Measurements from ENCODE around the gene ZBTB7C. TPM values are rescaled to one million over a fixed set of nuclear protein-coding genes. Genes with fewer than 3 reads are reported as not detected.

ZBTB7C gene
- total RNA-seq, 4 donors from 2014 or later: 26.0 to 50.6 (median 46.2) TPM

DNA sequence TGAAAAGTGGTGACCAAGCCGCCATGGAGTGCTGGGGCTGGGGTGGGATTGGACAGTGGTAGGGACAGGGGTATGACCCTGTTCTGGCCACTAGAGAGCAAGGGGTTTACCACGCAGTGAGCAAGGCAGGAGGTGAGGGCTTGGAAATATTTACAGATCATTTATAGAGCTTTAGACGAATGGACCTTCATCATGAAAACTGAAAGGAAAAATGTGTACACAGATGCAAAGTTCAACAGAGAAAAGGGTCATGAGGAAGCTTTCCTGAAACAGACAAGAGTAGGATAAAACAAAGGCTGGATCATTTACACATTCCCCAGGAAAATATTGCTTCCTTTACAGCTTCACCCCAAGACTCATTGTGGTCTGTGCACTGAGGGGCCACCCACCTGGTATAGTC is 348.2 kb downstream of the ZBTB7C start:
- no peaks in the 10 kb centered on the region for H3K36me3 ChIP-seq
- no peak overlapping the region for H3K27ac ChIP-seq
- H3K27me3 ChIP-seq: no peaks in the 10 kb centered on the region
- TF ChIP-seq, protein P1, sequence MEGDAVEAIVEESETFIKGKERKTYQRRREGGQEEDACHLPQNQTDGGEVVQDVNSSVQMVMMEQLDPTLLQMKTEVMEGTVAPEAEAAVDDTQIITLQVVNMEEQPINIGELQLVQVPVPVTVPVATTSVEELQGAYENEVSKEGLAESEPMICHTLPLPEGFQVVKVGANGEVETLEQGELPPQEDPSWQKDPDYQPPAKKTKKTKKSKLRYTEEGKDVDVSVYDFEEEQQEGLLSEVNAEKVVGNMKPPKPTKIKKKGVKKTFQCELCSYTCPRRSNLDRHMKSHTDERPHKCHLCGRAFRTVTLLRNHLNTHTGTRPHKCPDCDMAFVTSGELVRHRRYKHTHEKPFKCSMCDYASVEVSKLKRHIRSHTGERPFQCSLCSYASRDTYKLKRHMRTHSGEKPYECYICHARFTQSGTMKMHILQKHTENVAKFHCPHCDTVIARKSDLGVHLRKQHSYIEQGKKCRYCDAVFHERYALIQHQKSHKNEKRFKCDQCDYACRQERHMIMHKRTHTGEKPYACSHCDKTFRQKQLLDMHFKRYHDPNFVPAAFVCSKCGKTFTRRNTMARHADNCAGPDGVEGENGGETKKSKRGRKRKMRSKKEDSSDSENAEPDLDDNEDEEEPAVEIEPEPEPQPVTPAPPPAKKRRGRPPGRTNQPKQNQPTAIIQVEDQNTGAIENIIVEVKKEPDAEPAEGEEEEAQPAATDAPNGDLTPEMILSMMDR (IDR thresholded peaks at IDR 0.05): no peak
- TF ChIP-seq POLR2AphosphoS5 (IDR thresholded peaks at IDR 0.05) (no peak), EP300 (IDR thresholded peaks at IDR 0.05) (no peak), POLR2A (IDR thresholded peaks at IDR 0.05) (no peak)
- H3K4me1 ChIP-seq: peaks cover 51% of the 10 kb centered on the region
- WGBS: 79% methylated on average over 3 of the region's 3 CpGs
- H3K9me3 ChIP-seq: no peaks in the 10 kb centered on the region
- no peak overlapping the region for H3K4me3 ChIP-seq
- no peak for DNase-seq (ENCODE audit: low spot score in 2 of 2)

DNA sequence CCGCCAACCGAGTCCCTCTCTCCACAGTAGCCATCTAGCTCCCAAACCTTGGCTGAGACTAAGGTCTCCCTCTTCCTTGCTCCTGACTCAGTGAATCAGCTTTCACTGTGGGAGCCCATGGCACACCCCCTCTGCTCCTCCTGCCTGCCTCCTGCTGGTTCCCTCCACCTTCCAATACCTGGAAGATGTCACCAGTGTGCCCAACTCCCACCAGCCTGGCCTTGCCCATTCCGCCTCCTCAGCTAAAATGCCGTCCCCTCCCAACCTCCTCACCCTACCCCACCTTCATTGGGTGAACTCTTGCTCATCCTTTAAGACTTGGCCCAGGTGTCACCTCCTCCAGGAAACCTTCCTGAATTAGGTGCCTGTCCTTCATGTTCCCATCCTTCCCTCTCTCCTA is 348.8 kb downstream of the ZBTB7C start:
- Histone ChIP-seq H3K36me3 (no peaks in the 10 kb centered on the region), H3K4me3 (no peak overlapping the region), H3K9me3 (no peaks in the 10 kb centered on the region), H3K27ac (no peak overlapping the region), H3K4me1 (peaks cover 44% of the 10 kb centered on the region), H3K27me3 (no peaks in the 10 kb centered on the region)
- no peak for DNase-seq (ENCODE audit: low spot score in 2 of 2)
- WGBS: 87% methylated on average over 4 of the region's 4 CpGs
- TF ChIP-seq, protein P1 (IDR thresholded peaks at IDR 0.05): no peak
- no peak for TF ChIP-seq POLR2AphosphoS5 (IDR thresholded peaks at IDR 0.05)
- TF ChIP-seq EP300 (IDR thresholded peaks at IDR 0.05): no peak
- TF ChIP-seq POLR2A (IDR thresholded peaks at IDR 0.05): no peak

DNA sequence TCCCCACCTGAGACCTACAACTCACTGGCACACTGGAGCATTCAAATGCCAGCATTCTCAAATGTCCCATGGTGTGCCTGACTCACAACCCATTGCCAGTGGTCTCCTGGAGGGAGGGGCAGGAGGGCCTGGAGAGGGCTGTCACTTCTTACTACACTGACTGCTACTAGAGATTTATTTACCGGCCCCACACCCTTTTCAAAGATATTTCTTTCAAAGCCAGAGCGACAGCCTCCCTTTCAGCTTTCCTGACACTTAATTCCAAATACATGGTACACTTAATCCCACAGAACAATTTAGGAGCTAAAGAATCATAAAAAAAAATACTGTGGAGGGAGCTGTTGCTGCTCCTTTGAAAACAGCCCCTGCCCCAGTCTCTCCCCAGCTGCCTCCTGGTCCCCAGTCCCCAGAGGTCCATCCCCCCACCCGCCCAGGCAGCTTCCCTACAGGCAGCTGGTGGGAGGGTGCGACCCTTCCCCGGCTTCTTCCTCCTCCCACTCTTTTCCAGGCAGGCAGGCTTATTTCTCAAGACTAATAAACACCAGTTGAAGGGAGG is 349.6 kb downstream of the ZBTB7C start:
- H3K9me3 ChIP-seq: no peaks in the 10 kb centered on the region
- DNase-seq (ENCODE audit: low spot score in 2 of 2): no peak
- WGBS: 31% methylated on average over 5 of the region's 5 CpGs

DNA sequence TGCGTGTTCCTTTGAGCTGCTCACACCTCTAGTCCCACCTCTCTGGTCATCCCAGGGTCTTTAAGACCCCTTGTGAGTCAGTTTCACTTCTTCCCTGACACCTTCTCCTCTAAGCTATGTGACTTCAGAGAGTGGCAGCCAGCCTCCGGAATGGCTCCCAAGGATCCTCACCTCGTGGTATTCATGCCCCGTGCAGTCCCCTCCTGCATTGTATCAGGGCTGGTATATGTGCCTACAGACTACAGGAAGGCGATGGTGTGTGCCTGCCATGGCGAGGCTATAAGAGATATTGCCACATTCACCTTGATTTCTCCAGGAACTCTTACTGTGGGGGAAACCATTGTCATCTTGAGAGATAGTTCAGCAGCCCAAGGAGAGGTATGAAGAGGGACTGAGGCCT is 350.7 kb downstream of the ZBTB7C start:
- no peaks in the 10 kb centered on the region for H3K9me3 ChIP-seq
- H3K4me3 ChIP-seq: no peak overlapping the region
- WGBS: 89% methylated on average over 6 of the region's 6 CpGs
- H3K36me3 ChIP-seq: no peaks in the 10 kb centered on the region
- no peaks in the 10 kb centered on the region for H3K27me3 ChIP-seq
- H3K4me1 ChIP-seq: peaks cover 44% of the 10 kb centered on the region
- TF ChIP-seq POLR2AphosphoS5 (IDR thresholded peaks at IDR 0.05) (no peak), EP300 (IDR thresholded peaks at IDR 0.05) (no peak), POLR2A (IDR thresholded peaks at IDR 0.05) (no peak)
- TF ChIP-seq, protein P1 (IDR thresholded peaks at IDR 0.05): no peak
- no peak overlapping the region for H3K27ac ChIP-seq
- no peak for DNase-seq (ENCODE audit: low spot score in 2 of 2)

More for the DNA sequence above, 349.6 kb downstream of the ZBTB7C start:
- TF ChIP-seq POLR2AphosphoS5 (IDR thresholded peaks at IDR 0.05): no peak
- TF ChIP-seq, protein P1 (IDR thresholded peaks at IDR 0.05): no peak
- TF ChIP-seq EP300 (IDR thresholded peaks at IDR 0.05): no peak
- TF ChIP-seq POLR2A (IDR thresholded peaks at IDR 0.05): no peak
- Histone ChIP-seq H3K36me3 (no peaks in the 10 kb centered on the region), H3K27me3 (no peaks in the 10 kb centered on the region), H3K4me3 (no peak overlapping the region), H3K27ac (peak overlapping the region; percentile 34), H3K4me1 (peaks cover 42% of the 10 kb centered on the region)

DNA sequence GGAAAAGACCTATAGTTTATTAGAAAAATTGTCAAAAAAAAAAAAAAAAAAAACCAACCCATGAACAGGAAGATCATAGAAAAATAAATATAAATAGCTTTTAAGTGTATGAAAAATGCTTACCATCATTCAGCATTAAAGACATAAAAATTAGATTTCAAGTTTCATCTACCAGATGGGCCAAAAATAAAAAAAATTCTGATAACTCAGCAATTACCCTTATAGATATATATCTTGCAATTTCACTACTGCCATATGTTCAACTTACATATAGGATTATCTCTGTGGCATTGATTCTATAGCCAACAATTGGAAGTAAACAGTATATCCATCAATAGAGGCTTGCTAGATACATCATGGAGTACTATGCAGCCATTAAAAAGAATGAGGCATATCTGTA is 352.2 kb downstream of the ZBTB7C start:
- peaks cover 40% of the 10 kb centered on the region for H3K4me1 ChIP-seq

More for the DNA sequence above, 352.2 kb downstream of the ZBTB7C start:
- no peak for DNase-seq (ENCODE audit: low spot score in 2 of 2)
- no peak for TF ChIP-seq POLR2AphosphoS5 (IDR thresholded peaks at IDR 0.05)
- no peak for TF ChIP-seq POLR2A (IDR thresholded peaks at IDR 0.05)
- TF ChIP-seq EP300 (IDR thresholded peaks at IDR 0.05): no peak
- TF ChIP-seq, protein P1 (IDR thresholded peaks at IDR 0.05): no peak
- Histone ChIP-seq H3K27ac (no peak overlapping the region), H3K27me3 (no peaks in the 10 kb centered on the region), H3K36me3 (no peaks in the 10 kb centered on the region), H3K9me3 (no peaks in the 10 kb centered on the region), H3K4me3 (no peak overlapping the region)
